H9 (cell line): ENCODE data around the gene ZNF165. TPM values are rescaled to one million over a fixed set of nuclear protein-coding genes. Genes with fewer than 3 reads are reported as not detected.

ENCODE experiments used
- DNase-seq: peaks from one replicate; pipeline ENCODE4 v3.0.0-alpha.2; 2017
- H2AFZ ChIP-seq: one replicate; pipeline ENCODE4 v1.6.1; 2013; ENCODE audit warnings: mild to moderate bottlenecking, low read length, control low read depth, moderate library complexity
- H2AK5ac ChIP-seq: 2 replicates; pipeline ENCODE4 v1.6.1; 2013; ENCODE audit warnings: low read length, control low read depth, mixed read lengths; ENCODE audit not compliant: insufficient read length
- H2BK120ac ChIP-seq: one replicate; pipeline ENCODE4 v1.6.1; 2013; ENCODE audit warnings: low read depth, mild to moderate bottlenecking, low read length, control low read depth, inconsistent platforms; ENCODE audit not compliant: poor library complexity, severe bottlenecking
- H2BK12ac ChIP-seq: 2 replicates; pipeline ENCODE4 v1.6.1; 2013; ENCODE audit warnings: low read length, control low read depth, mixed read lengths, low read depth; ENCODE audit not compliant: insufficient read length
- H2BK15ac ChIP-seq: 2 replicates; pipeline ENCODE4 v1.6.1; 2013; ENCODE audit warnings: low read depth, low read length, control low read depth
- H2BK20ac ChIP-seq: one replicate; pipeline ENCODE4 v1.6.1; 2013; ENCODE audit warnings: low read depth, mild to moderate bottlenecking, low read length, control low read depth, inconsistent platforms; ENCODE audit not compliant: poor library complexity, severe bottlenecking
- H2BK5ac ChIP-seq: 2 replicates; pipeline ENCODE4 v1.6.1; 2013; ENCODE audit warnings: low read length, control low read depth, mixed read lengths; ENCODE audit not compliant: insufficient read length
- H3K14ac ChIP-seq: 2 replicates; pipeline ENCODE4 v1.6.1; 2013; ENCODE audit warnings: low read length, control low read depth; ENCODE audit not compliant: insufficient read depth
- H3K18ac ChIP-seq: 2 replicates; pipeline ENCODE4 v1.6.1; 2013; ENCODE audit warnings: low read depth, mild to moderate bottlenecking, mixed read lengths, low read length, control low read depth; ENCODE audit not compliant: insufficient read length
- H3K23ac ChIP-seq: 2 replicates; pipeline ENCODE4 v1.6.1; 2013; ENCODE audit warnings: low read length, control low read depth, mixed read lengths, low read depth; ENCODE audit not compliant: insufficient read length
- H3K23me2 ChIP-seq: 2 replicates; pipeline ENCODE4 v1.6.1; 2013; ENCODE audit warnings: low read depth, mild to moderate bottlenecking, mixed read lengths, low read length, control low read depth; ENCODE audit not compliant: insufficient read length, poor library complexity, severe bottlenecking
- H3K27ac ChIP-seq: 2 replicates; pipeline ENCODE4 v1.5.1; 2013; ENCODE audit warnings: low read length, control low read depth, mixed read lengths, low read depth; ENCODE audit not compliant: insufficient read length
- H3K27me3 ChIP-seq: 2 replicates; pipeline ENCODE4 v1.6.1; 2013; ENCODE audit warnings: low read length, control low read depth, inconsistent platforms; ENCODE audit not compliant: insufficient read depth
- H3K4ac ChIP-seq: 2 replicates; pipeline ENCODE4 v1.6.1; 2013; ENCODE audit warnings: low read depth, mild to moderate bottlenecking, control low read depth, inconsistent platforms, low read length, moderate library complexity
- H3K4me1 ChIP-seq: 2 replicates; pipeline ENCODE4 v1.6.1; 2013; ENCODE audit warnings: low read length, control low read depth, inconsistent platforms; ENCODE audit not compliant: insufficient read depth
- H3K4me2 ChIP-seq: 2 replicates; pipeline ENCODE4 v1.6.1; 2013; ENCODE audit warnings: low read length, control low read depth, mixed read lengths; ENCODE audit not compliant: insufficient read length, insufficient read depth
- H3K56ac ChIP-seq: 2 replicates; pipeline ENCODE4 v1.6.1; 2013; ENCODE audit warnings: low read depth, mild to moderate bottlenecking, mixed read lengths, low read length, control low read depth; ENCODE audit not compliant: insufficient read length
- H3K79me1 ChIP-seq: 2 replicates; pipeline ENCODE4 v1.6.1; 2013; ENCODE audit warnings: low read depth, mild to moderate bottlenecking, moderate library complexity, low read length, control low read depth, inconsistent platforms; ENCODE audit not compliant: insufficient read depth, poor library complexity, severe bottlenecking
- H3K79me2 ChIP-seq: 2 replicates; pipeline ENCODE4 v1.6.1; 2013; ENCODE audit warnings: low read length, control low read depth, inconsistent platforms; ENCODE audit not compliant: insufficient read depth
- H3K9ac ChIP-seq: 2 replicates; pipeline ENCODE4 v1.6.1; 2013; ENCODE audit warnings: low read length, control low read depth, mixed read lengths; ENCODE audit not compliant: insufficient read length; ENCODE audit errors: extremely low read depth
- H3K9me3 ChIP-seq: one replicate; pipeline ENCODE4 v1.6.1; 2013; ENCODE audit warnings: low read depth, low read length, inconsistent platforms; ENCODE audit not compliant: control insufficient read depth
- H3T11ph ChIP-seq: one replicate; pipeline ENCODE4 v1.6.1; 2013; ENCODE audit warnings: mild to moderate bottlenecking, low read length, control low read depth, inconsistent platforms
- H4K20me1 ChIP-seq: one replicate; pipeline ENCODE4 v1.6.1; 2013; ENCODE audit not compliant: control insufficient read depth, insufficient read length, insufficient read depth
- H4K5ac ChIP-seq: 2 replicates; pipeline ENCODE4 v1.6.1; 2013; ENCODE audit warnings: low read depth, mild to moderate bottlenecking, mixed read lengths, low read length, control low read depth; ENCODE audit not compliant: insufficient read length
- H4K8ac ChIP-seq: replicated peaks from 2 replicates; pipeline ENCODE4 v1.6.1; 2013; ENCODE audit warnings: low read length, control low read depth, mixed read lengths, low read depth; ENCODE audit not compliant: insufficient read length
- H4K91ac ChIP-seq: 2 replicates; pipeline ENCODE4 v1.6.1; 2013; ENCODE audit warnings: low read depth, mild to moderate bottlenecking, moderate library complexity, mixed read lengths, low read length, control low read depth; ENCODE audit not compliant: insufficient read length
- H3K27ac Mint-ChIP-seq, 3 experiments: 2 replicates in 2 of 3; 3 replicates in 1 of 3; pipeline ENCODE4 v1.8.0; 2020 to 2021; ENCODE audit warnings: mixed read lengths in 3 of 3, mild to moderate bottlenecking in 1 of 3, moderate library complexity in 1 of 3
- H3K27me3 Mint-ChIP-seq: 2 replicates; pipeline ENCODE4 v1.8.0; 2021; ENCODE audit warnings: low read depth, mild to moderate bottlenecking, moderate library complexity, mixed read lengths
- H3K36me3 Mint-ChIP-seq, 3 experiments: 2 replicates in 2 of 3; 3 replicates in 1 of 3; pipeline ENCODE4 v1.8.0; 2020 to 2021; ENCODE audit warnings: low read depth in 3 of 3, mixed read lengths in 3 of 3; ENCODE audit not compliant: insufficient read depth in 1 of 3
- H3K4me1 Mint-ChIP-seq, 2 experiments: 2 replicates each; pipeline ENCODE4 v1.8.0; 2020; ENCODE audit warnings: mixed read lengths in 2 of 2
- H3K4me3 Mint-ChIP-seq, 2 experiments: 2 replicates in 1 of 2; 3 replicates in 1 of 2; pipeline ENCODE4 v1.8.0; 2020 to 2021; ENCODE audit warnings: mild to moderate bottlenecking in 2 of 2, mixed read lengths in 2 of 2, moderate library complexity in 1 of 2
- H3K9me3 Mint-ChIP-seq, 2 experiments: 2 replicates in 1 of 2; 3 replicates in 1 of 2; pipeline ENCODE4 v1.8.0; 2020; ENCODE audit warnings: mild to moderate bottlenecking in 2 of 2, mixed read lengths in 2 of 2, moderate library complexity in 1 of 2
- WGBS: extraction: QIAGEN DNeasy Blood & Tissue Kit; methylation state at CpG from one replicate; pipeline ENCODE4 v1.1.7; 2013; ENCODE audit warnings: missing lambda C conversion rate, low lambda C conversion rate, mixed read lengths; ENCODE audit not compliant: insufficient read length; ENCODE audit errors: extremely low coverage; 5-methylcytosine and 5-hydroxymethylcytosine counted together
- total RNA-seq: library from RNA; stranded (reverse); gene quantifications from 2 replicates; pipeline ENCODE4 v1.2.1, GENCODE V29; 2021
- TF ChIP-seq, protein P1 (sequence below): fragments of 200-600 bp; sonication (generic); conservative IDR thresholded peaks from 3 replicates; pipeline ENCODE4 v1.8.0; 2021; ENCODE audit warnings: antibody characterized with exemption, mild to moderate bottlenecking

Gene ZNF165
- total RNA-seq, 1 experiment from 2014 or later = 5.8 TPM

GRCh38 chr6:28107506-28107905 is 27.1 kb downstream of the ZNF165 start:
- no peaks in the 10 kb centered on the region for H3K79me1 ChIP-seq
- TF ChIP-seq, protein P1, sequence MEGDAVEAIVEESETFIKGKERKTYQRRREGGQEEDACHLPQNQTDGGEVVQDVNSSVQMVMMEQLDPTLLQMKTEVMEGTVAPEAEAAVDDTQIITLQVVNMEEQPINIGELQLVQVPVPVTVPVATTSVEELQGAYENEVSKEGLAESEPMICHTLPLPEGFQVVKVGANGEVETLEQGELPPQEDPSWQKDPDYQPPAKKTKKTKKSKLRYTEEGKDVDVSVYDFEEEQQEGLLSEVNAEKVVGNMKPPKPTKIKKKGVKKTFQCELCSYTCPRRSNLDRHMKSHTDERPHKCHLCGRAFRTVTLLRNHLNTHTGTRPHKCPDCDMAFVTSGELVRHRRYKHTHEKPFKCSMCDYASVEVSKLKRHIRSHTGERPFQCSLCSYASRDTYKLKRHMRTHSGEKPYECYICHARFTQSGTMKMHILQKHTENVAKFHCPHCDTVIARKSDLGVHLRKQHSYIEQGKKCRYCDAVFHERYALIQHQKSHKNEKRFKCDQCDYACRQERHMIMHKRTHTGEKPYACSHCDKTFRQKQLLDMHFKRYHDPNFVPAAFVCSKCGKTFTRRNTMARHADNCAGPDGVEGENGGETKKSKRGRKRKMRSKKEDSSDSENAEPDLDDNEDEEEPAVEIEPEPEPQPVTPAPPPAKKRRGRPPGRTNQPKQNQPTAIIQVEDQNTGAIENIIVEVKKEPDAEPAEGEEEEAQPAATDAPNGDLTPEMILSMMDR = no peak
- WGBS = no CpG with 5 or more reads among the region's 3 CpGs

More at GRCh38 chr6:28107506-28107905, 27.1 kb downstream of the ZNF165 start:
- Histone ChIP-seq H3K4ac (no peak overlapping the region), H3K56ac (no peak overlapping the region), H3K27ac (no peak overlapping the region), H2AFZ (no peak overlapping the region), H3T11ph (no peak overlapping the region), H2AK5ac (no peak overlapping the region), H2BK12ac (no peak overlapping the region), H2BK120ac (no peak overlapping the region), H3K23ac (no peak overlapping the region), H3K4me2 (no peak overlapping the region), H3K23me2 (peaks cover 3% of the 10 kb centered on the region), H3K27me3 (no peaks in the 10 kb centered on the region; the same call in 1 of the 2 replicates), H4K20me1 (no peaks in the 10 kb centered on the region), H3K4me1 (no peaks in the 10 kb centered on the region), H3K9me3 (no peaks in the 10 kb centered on the region), H4K5ac (no peak overlapping the region), H3K79me2 (no peaks in the 10 kb centered on the region), H4K8ac (no peak overlapping the region), H3K14ac (no peak overlapping the region), H3K9ac (no peak overlapping the region), H4K91ac (no peak overlapping the region), H2BK15ac (no peak overlapping the region), H2BK5ac (no peak overlapping the region), H3K18ac (no peak overlapping the region), H2BK20ac (no peak overlapping the region)
- Mint-ChIP-seq H3K4me3 (no peak overlapping the region), H3K36me3 (no peaks in the 10 kb centered on the region), H3K9me3 (no peaks in the 10 kb centered on the region), H3K4me1 (peaks cover 4 to 8% of the 10 kb centered on the region in 2 experiments; a peak in 3 of 4 replicates), H3K27me3 (peaks cover 38% of the 10 kb centered on the region), H3K27ac (no peak overlapping the region; a peak in 1 of 7 replicates)
- DNase-seq = no peak
